A549 (cell line): ENCODE measurements around the gene OGDHL.

Experiments used
- EP300 ChIP-seq, 2 experiments: fragments of >200 bp; sonication (Bioruptor Twin); formaldehyde crosslinking; IDR thresholded peaks; 2 replicates in 1 of 2; 3 replicates in 1 of 2; pipeline ENCODE4 v1.6.1; 2016 to 2017
- POLR2A ChIP-seq: IDR thresholded peaks from 2 replicates; pipeline ENCODE4 v1.6.1; 2012; ENCODE audit warnings: mild to moderate bottlenecking, low read length

GRCh38 chr10:49743464-49744075 lies 18.6 kb downstream of the OGDHL start:
- TF ChIP-seq EP300 (IDR thresholded peaks at IDR 0.05) (no peak), POLR2A (no peak)
